GM23338 (cell line): ENCODE data around the gene ST3GAL2. TPM values are rescaled to one million over a fixed set of nuclear protein-coding genes. Genes with fewer than 3 reads are reported as not detected.

Experiments used
- ATAC-seq: fragments of 200-7000 bp; cut with Tn5 transposase; 3 replicates; pipeline ENCODE4 v1.9.1; 2020
- DNase-seq: peaks from one replicate; pipeline ENCODE4 v3.0.0-alpha.2; 2015; ENCODE audit warnings: low spot score
- H2AFZ ChIP-seq: fragments of 200-600 bp; sonication (generic); 2 replicates; pipeline ENCODE4 v1.8.0; 2016; ENCODE audit warnings: antibody characterized with exemption, mild to moderate bottlenecking, moderate library complexity
- H3F3A ChIP-seq: fragments of 200-600 bp; sonication (generic); replicated peaks from 2 replicates; pipeline ENCODE4 v1.8.0; 2017; ENCODE audit warnings: antibody characterized with exemption, mixed run types, low read depth
- H3K27ac ChIP-seq: fragments of 200-600 bp; sonication (generic); 2 replicates; pipeline ENCODE4 v1.6.1; 2016; ENCODE audit warnings: low read depth
- H3K27me3 ChIP-seq: fragments of 200-600 bp; sonication (generic); 2 replicates; pipeline ENCODE4 v1.8.0; 2016; ENCODE audit warnings: mild to moderate bottlenecking, mixed run types, moderate library complexity; ENCODE audit not compliant: insufficient read depth
- H3K36me3 ChIP-seq: fragments of 200-600 bp; sonication (generic); 2 replicates; pipeline ENCODE4 v1.8.0; 2016; ENCODE audit warnings: mild to moderate bottlenecking; ENCODE audit not compliant: insufficient read depth
- H3K4me1 ChIP-seq: fragments of 200-600 bp; sonication (generic); 2 replicates; pipeline ENCODE4 v1.8.0; 2016; ENCODE audit warnings: mild to moderate bottlenecking, moderate library complexity; ENCODE audit not compliant: insufficient read depth
- H3K4me2 ChIP-seq: fragments of 200-600 bp; sonication (generic); 2 replicates; pipeline ENCODE4 v1.7.1; 2017; ENCODE audit warnings: mixed run types
- H3K4me3 ChIP-seq: fragments of 200-600 bp; sonication (generic); 2 replicates; pipeline ENCODE4 v1.6.1; 2016; ENCODE audit warnings: mixed run types
- H3K79me2 ChIP-seq: fragments of 200-600 bp; sonication (generic); replicated peaks from 2 replicates; pipeline ENCODE4 v1.8.0; 2017; ENCODE audit warnings: mild to moderate bottlenecking; ENCODE audit not compliant: insufficient read depth
- H3K9me2 ChIP-seq: fragments of 200-600 bp; sonication (generic); 2 replicates; pipeline ENCODE4 v1.8.0; 2017; ENCODE audit not compliant: insufficient read depth
- H4K20me1 ChIP-seq: fragments of 200-600 bp; sonication (generic); replicated peaks from 2 replicates; pipeline ENCODE4 v1.8.0; 2017; ENCODE audit warnings: mild to moderate bottlenecking; ENCODE audit not compliant: insufficient read depth
- H3K27ac Mint-ChIP-seq: 2 replicates; pipeline ENCODE4 v1.8.0; 2020; ENCODE audit warnings: inconsistent platforms, mild to moderate bottlenecking, moderate library complexity, mixed read lengths
- H3K27me3 Mint-ChIP-seq: 3 replicates; pipeline ENCODE4 v1.8.0; 2022; ENCODE audit warnings: low read depth, mild to moderate bottlenecking, moderate library complexity, mixed read lengths, inconsistent platforms; ENCODE audit not compliant: insufficient read depth, poor library complexity
- H3K36me3 Mint-ChIP-seq: 3 replicates; pipeline ENCODE4 v1.8.0; 2021; ENCODE audit warnings: low read depth, mild to moderate bottlenecking, inconsistent platforms, moderate library complexity, mixed read lengths
- H3K4me1 Mint-ChIP-seq: 3 replicates; pipeline ENCODE4 v1.8.0; 2020; ENCODE audit warnings: mild to moderate bottlenecking, inconsistent platforms, mixed read lengths
- H3K4me3 Mint-ChIP-seq: 3 replicates; pipeline ENCODE4 v1.8.0; 2021; ENCODE audit warnings: moderate library complexity, mild to moderate bottlenecking, inconsistent platforms, mixed read lengths
- H3K9me3 Mint-ChIP-seq: 3 replicates; pipeline ENCODE4 v1.8.0; 2020; ENCODE audit warnings: moderate library complexity, mild to moderate bottlenecking, inconsistent platforms, mixed read lengths
- CTCF ChIP-seq, 2 experiments: fragments of 200-600 bp in 1 of 2; sonication (generic) in 1 of 2; conservative IDR thresholded peaks; 2 replicates each; pipeline versions ENCODE4 v1.5.1 to v1.6.1; 2016 to 2017; ENCODE audit warnings: antibody characterized with exemption in 2 of 2, low read depth in 2 of 2, mild to moderate bottlenecking in 2 of 2, moderate library complexity in 1 of 2
- EZH2phosphoT487 ChIP-seq: fragments of 200-600 bp; sonication (generic); IDR thresholded peaks from one replicate; pipeline ENCODE4 v1.8.1; 2018; ENCODE audit warnings: antibody characterized with exemption; ENCODE audit not compliant: unreplicated experiment
- POLR2AphosphoS5 ChIP-seq: IDR thresholded peaks from 2 replicates; pipeline ENCODE4 v1.6.1; 2016; ENCODE audit warnings: antibody characterized with exemption, low read depth
- ZNF114 ChIP-seq: fragments of 250-450 bp; sonication (Bioruptor Pico); IDR thresholded peaks from 2 replicates; pipeline ENCODE4 v1.5.0; 2020; ENCODE audit warnings: mild to moderate bottlenecking, moderate library complexity
- ZNF462 ChIP-seq: fragments of 250-450 bp; sonication (Bioruptor Pico); IDR thresholded peaks from 2 replicates; pipeline ENCODE4 v1.5.0; 2020; ENCODE audit warnings: mild to moderate bottlenecking, moderate library complexity
- polyA plus RNA-seq: library from polyadenylated mRNA; unstranded; fragments of >200 nt; fragmentation: Nextera tagmentation; extraction: Ambion mirVana; gene quantifications from 2 replicates; pipeline ENCODE4 v1.2.1, GENCODE V29; 2016
- total RNA-seq: library from RNA; depleted of rRNA; stranded (reverse); fragments of >200 nt; shearing (Covaris generic); gene quantifications from 2 replicates; pipeline ENCODE4 v1.2.3, GENCODE V29; 2014

ST3GAL2 gene
- total and polyA plus RNA-seq, 2 experiments from 2014 or later, result 12.3 to 39.8 TPM

DNA sequence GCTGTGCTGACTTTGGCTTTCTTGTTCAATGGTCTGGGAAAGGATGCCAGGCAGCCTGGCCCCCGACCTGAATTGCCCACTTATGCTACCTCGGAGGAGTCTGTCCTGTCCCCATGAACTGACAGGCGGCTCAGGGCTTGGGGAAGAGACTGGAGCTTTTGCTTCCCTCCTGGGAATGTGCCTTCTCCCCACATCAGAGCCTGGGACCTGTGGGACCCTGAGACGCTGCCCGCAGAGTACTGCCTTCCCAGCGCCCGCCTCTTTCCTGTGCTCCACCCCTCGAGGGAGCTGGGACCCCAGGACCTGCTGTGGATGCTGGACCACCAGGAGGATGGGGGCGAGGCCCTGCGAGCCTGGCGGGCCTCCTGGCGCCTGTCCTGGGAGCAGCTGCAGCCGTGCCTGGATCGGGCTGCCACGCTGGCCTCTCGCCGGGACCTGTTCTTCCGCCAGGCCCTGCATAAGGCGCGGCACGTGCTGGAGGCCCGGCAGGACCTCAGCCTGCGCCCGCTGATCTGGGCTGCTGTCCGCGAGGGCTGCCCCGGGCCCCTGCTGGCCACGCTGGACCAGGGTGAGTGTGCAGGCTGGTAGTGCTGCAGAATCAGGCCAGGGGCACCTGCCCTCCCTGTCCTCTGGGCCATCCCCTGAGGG lies 34.0 kb upstream of the ST3GAL2 start (continued):
- TF ChIP-seq ZNF462 (CRISPR knock-in tag), result no peak
- TF ChIP-seq EZH2phosphoT487, result no peak
- TF ChIP-seq CTCF (conservative IDR thresholded peaks at IDR 0.05; ENCODE audit: low read depth in 2 of 2), result no peak
- TF ChIP-seq POLR2AphosphoS5, result no peak

DNA sequence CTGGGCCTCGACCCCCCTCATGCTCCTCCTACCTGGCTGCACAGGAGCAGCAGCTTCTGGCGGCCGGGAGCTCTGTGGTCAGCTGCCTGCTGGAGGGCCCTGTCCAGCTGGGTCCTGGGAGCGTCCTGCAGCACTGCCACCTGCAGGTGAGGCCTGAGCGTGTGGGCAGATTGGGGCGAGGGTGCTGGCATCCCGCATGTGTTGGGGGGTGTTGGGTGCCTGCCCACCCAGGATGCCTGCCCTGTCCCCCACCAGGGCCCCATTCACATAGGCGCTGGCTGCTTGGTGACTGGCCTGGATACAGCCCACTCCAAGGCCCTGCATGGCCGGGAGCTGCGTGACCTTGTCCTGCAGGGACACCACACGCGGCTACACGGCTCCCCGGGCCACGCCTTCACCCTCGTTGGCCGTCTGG lies 32.0 kb upstream of the ST3GAL2 start:
- no peaks in the 10 kb centered on the region for H3K79me2 ChIP-seq
- no peaks in the 10 kb centered on the region for H3K4me1 ChIP-seq
- H3K4me3 ChIP-seq, result no peak overlapping the region
- peaks cover 8% of the 10 kb centered on the region for H3K27me3 Mint-ChIP-seq
- no peak for TF ChIP-seq ZNF114 (CRISPR knock-in tag)
- TF ChIP-seq CTCF (conservative IDR thresholded peaks at IDR 0.05; ENCODE audit: low read depth in 2 of 2), result peak; percentile 58 to 90
- no peak for TF ChIP-seq EZH2phosphoT487
- ATAC-seq (peak; percentile 67), DNase-seq (peak; percentile 71)
- H3K27ac Mint-ChIP-seq, result 0 out of 2 replicates have a peak overlapping the region, but pooled peaks have one; percentile 50
- H3K27ac ChIP-seq, result no peak overlapping the region
- H3F3A ChIP-seq, result no peaks in the 10 kb centered on the region
- no peaks in the 10 kb centered on the region for H4K20me1 ChIP-seq
- peaks cover 4% of the 10 kb centered on the region; the same call in 2 of the 3 replicates for H3K4me1 Mint-ChIP-seq
- no peaks in the 10 kb centered on the region for H3K9me3 Mint-ChIP-seq
- H3K9me2 ChIP-seq, result no peaks in the 10 kb centered on the region
- no peak overlapping the region for H2AFZ ChIP-seq
- H3K36me3 Mint-ChIP-seq, result no peaks in the 10 kb centered on the region; the same call in 2 of the 3 replicates
- no peak overlapping the region for H3K4me2 ChIP-seq
- H3K36me3 ChIP-seq, result no peaks in the 10 kb centered on the region
- H3K4me3 Mint-ChIP-seq, result no peak overlapping the region
- H3K27me3 ChIP-seq, result no peaks in the 10 kb centered on the region
